MG63 (cell line): ENCODE data around the gene DIDO1. TPM values are rescaled to one million over a fixed set of nuclear protein-coding genes. Genes with fewer than 3 reads are reported as not detected.

Source experiments
- DNase-seq: peaks from one replicate; pipeline ENCODE4 v3.0.0-alpha.2; 2020
- H3K27me3 ChIP-seq: fragments of 250-450 bp; sonication (Bioruptor Pico); 2 replicates; pipeline ENCODE4 v1.5.1; 2020; ENCODE audit warnings: mild to moderate bottlenecking, moderate library complexity
- H3K36me3 ChIP-seq: fragments of 250-450 bp; sonication (Bioruptor Pico); 2 replicates; pipeline ENCODE4 v1.5.1; 2020; ENCODE audit warnings: mild to moderate bottlenecking, moderate library complexity
- H3K4me3 ChIP-seq: fragments of 250-450 bp; sonication (Bioruptor Pico); 2 replicates; pipeline ENCODE4 v1.5.1; 2020; ENCODE audit warnings: mild to moderate bottlenecking, moderate library complexity
- H3K9me3 ChIP-seq: fragments of 250-450 bp; sonication (Bioruptor Pico); 2 replicates; pipeline ENCODE4 v1.5.1; 2020; ENCODE audit warnings: mild to moderate bottlenecking, moderate library complexity
- total RNA-seq: library from RNA; depleted of rRNA; stranded (reverse); fragments of >200 nt; shearing (Covaris generic); gene quantifications from 2 replicates; pipeline ENCODE4 v1.2.3, GENCODE V29; 2014; ENCODE audit warnings: low replicate concordance; rRNA removed

Gene DIDO1
- total RNA-seq: 20.0 and 21.2 TPM in 2 replicates

- Histone ChIP-seq H3K27me3 (no peaks in the 10 kb centered on the region), H3K36me3 (peaks cover 5% of the 10 kb centered on the region), H3K9me3 (no peaks in the 10 kb centered on the region), H3K4me3 (peak within 1 kb of the TSS; percentile 88)
- peak; percentile 87 for DNase-seq
These were observed at the start of gene DIDO1 for GRCh38 chr20:62926229-62927127. DIDO1 (minus strand) TSS chr20:62926505.

- Histone ChIP-seq H3K9me3 (no peaks in the 10 kb centered on the region), H3K36me3 (no peaks in the 10 kb centered on the region), H3K4me3 (no peak overlapping the region), H3K27me3 (peaks cover 17% of the 10 kb centered on the region; the same call in 1 of the 2 replicates)
- DNase-seq: peak; percentile 21
These were observed 49.0 kb upstream of the DIDO1 start for GRCh38 chr20:62975251-62975760.

GRCh38 chr20:62972845-62973745, 46.8 kb upstream of the DIDO1 start:
- DNase-seq: no peak
- no peaks in the 10 kb centered on the region for H3K9me3 ChIP-seq
- H3K4me3 ChIP-seq: no peak overlapping the region
- no peaks in the 10 kb centered on the region for H3K36me3 ChIP-seq
- peaks cover 9% of the 10 kb centered on the region; the same call in 1 of the 2 replicates for H3K27me3 ChIP-seq

GRCh38 chr20:62971950-62972844, 45.9 kb upstream of the DIDO1 start:
- no peak overlapping the region for H3K4me3 ChIP-seq
- peak; percentile 86 for DNase-seq
- H3K36me3 ChIP-seq: no peaks in the 10 kb centered on the region
- no peaks in the 10 kb centered on the region for H3K9me3 ChIP-seq
- peaks cover 9% of the 10 kb centered on the region; the same call in 1 of the 2 replicates for H3K27me3 ChIP-seq

- Histone ChIP-seq H3K36me3 (no peaks in the 10 kb centered on the region), H3K9me3 (no peaks in the 10 kb centered on the region), H3K4me3 (no peak overlapping the region), H3K27me3 (peaks cover 9% of the 10 kb centered on the region; the same call in 1 of the 2 replicates)
- no peak for DNase-seq
These were observed 45.1 kb upstream of the DIDO1 start for GRCh38 chr20:62971211-62971949.

GRCh38 chr20:62970307-62971210, 44.3 kb upstream of the DIDO1 start:
- peaks cover 9% of the 10 kb centered on the region; the same call in 1 of the 2 replicates for H3K27me3 ChIP-seq
- H3K9me3 ChIP-seq: no peaks in the 10 kb centered on the region
- H3K36me3 ChIP-seq: no peaks in the 10 kb centered on the region
- H3K4me3 ChIP-seq: no peak overlapping the region
- DNase-seq: no peak

- no peaks in the 10 kb centered on the region for H3K9me3 ChIP-seq
- no peak overlapping the region for H3K4me3 ChIP-seq
- H3K36me3 ChIP-seq: no peaks in the 10 kb centered on the region
- H3K27me3 ChIP-seq: peaks cover 9% of the 10 kb centered on the region; the same call in 1 of the 2 replicates
- no peak for DNase-seq
These were observed 43.6 kb upstream of the DIDO1 start for GRCh38 chr20:62969939-62970306.

- DNase-seq: no peak
- H3K9me3 ChIP-seq: no peaks in the 10 kb centered on the region
- H3K36me3 ChIP-seq: no peaks in the 10 kb centered on the region
- peaks cover 6% of the 10 kb centered on the region; the same call in 1 of the 2 replicates for H3K27me3 ChIP-seq
- H3K4me3 ChIP-seq: no peak overlapping the region
These were observed 43.0 kb upstream of the DIDO1 start for GRCh38 chr20:62969179-62969760.

- Histone ChIP-seq H3K27me3 (no peaks in the 10 kb centered on the region; the same call in 1 of the 2 replicates), H3K36me3 (no peaks in the 10 kb centered on the region), H3K4me3 (no peak overlapping the region), H3K9me3 (no peaks in the 10 kb centered on the region)
- no peak for DNase-seq
These were observed 42.3 kb upstream of the DIDO1 start for GRCh38 chr20:62968378-62969178.

- H3K27me3 ChIP-seq: no peaks in the 10 kb centered on the region; the same call in 1 of the 2 replicates
- DNase-seq: no peak
These were observed 41.5 kb upstream of the DIDO1 start for GRCh38 chr20:62967628-62968351.

GRCh38 chr20:62967149-62967501, 40.8 kb upstream of the DIDO1 start:
- no peaks in the 10 kb centered on the region; the same call in 1 of the 2 replicates for H3K27me3 ChIP-seq
- H3K36me3 ChIP-seq: no peaks in the 10 kb centered on the region
- DNase-seq: no peak
- no peak overlapping the region for H3K4me3 ChIP-seq
- no peaks in the 10 kb centered on the region for H3K9me3 ChIP-seq

More at GRCh38 chr20:62967628-62968351, 41.5 kb upstream of the DIDO1 start:
- Histone ChIP-seq H3K9me3 (no peaks in the 10 kb centered on the region), H3K36me3 (no peaks in the 10 kb centered on the region), H3K4me3 (no peak overlapping the region)

- Histone ChIP-seq H3K27me3 (no peaks in the 10 kb centered on the region; the same call in 1 of the 2 replicates), H3K4me3 (no peak overlapping the region), H3K36me3 (no peaks in the 10 kb centered on the region), H3K9me3 (no peaks in the 10 kb centered on the region)
- DNase-seq: no peak
These were observed 40.2 kb upstream of the DIDO1 start for GRCh38 chr20:62966212-62967148.
